ENCODE measurements around the gene SHROOM3.
A peak's percentile ranks its signal among the peaks of the same experiment; 100 is the strongest.

The SHROOM3 gene

GRCh38 chr4:76749355-76749754 is 314.3 kb downstream of the SHROOM3 start:
- no peaks in the 10 kb centered on the region for H3K27me3 ChIP-seq (ENCODE audit: control insufficient read depth in 1 of 2, insufficient read depth in 1 of 2, low read length in 2 of 2)
- H3K14ac ChIP-seq (ENCODE audit: low read length in 2 of 2): no peak overlapping the region
- 71% methylated on average over 3 of the region's 4 CpGs for WGBS
- no peak overlapping the region for H4K8ac ChIP-seq (ENCODE audit: low read length)
- no peak overlapping the region for H3K27ac ChIP-seq (ENCODE audit: low read length, poor library complexity, severe bottlenecking)
- H3K36me3 ChIP-seq (ENCODE audit: control insufficient read depth in 1 of 2, insufficient read depth in 2 of 2, low read depth in 1 of 2, low read length in 2 of 2): peaks cover 0 to 1% of the 10 kb centered on the region in 2 experiments
- no peak overlapping the region for H2BK15ac ChIP-seq (ENCODE audit: low read depth, poor library complexity, severe bottlenecking)
- H3K4me1 ChIP-seq (ENCODE audit: control insufficient read depth, insufficient read depth, low read depth, low read length): peaks cover 5% of the 10 kb centered on the region
- H2AFZ ChIP-seq (ENCODE audit: low read depth, low read length): no peak overlapping the region
- no peak overlapping the region for H4K91ac ChIP-seq (ENCODE audit: low read length)
- no peak overlapping the region for H3K4me3 ChIP-seq (ENCODE audit: insufficient read depth in 1 of 2, low read depth in 1 of 2, low read length in 2 of 2)
- no peak overlapping the region for H2BK5ac ChIP-seq (ENCODE audit: low read depth, low read length, poor library complexity, severe bottlenecking)
- H3K79me1 ChIP-seq (replicated peaks; ENCODE audit: low read length, poor library complexity, severe bottlenecking): peaks cover 4% of the 10 kb centered on the region
- H3K4ac ChIP-seq (ENCODE audit: low read depth in 1 of 2, low read length in 2 of 2): no peak overlapping the region
- no peak overlapping the region for H2BK120ac ChIP-seq (ENCODE audit: low read depth, low read length)
- no peak overlapping the region for H3K4me2 ChIP-seq (ENCODE audit: low read length, poor library complexity, severe bottlenecking)
- H3K18ac ChIP-seq (ENCODE audit: low read depth in 1 of 2, low read length in 2 of 2): peak overlapping the region in 1 of 2 experiments; percentile 13
- H2BK12ac ChIP-seq (ENCODE audit: low read length in 2 of 2): peak overlapping the region in 1 of 2 experiments; percentile 59
- H2AK5ac ChIP-seq (ENCODE audit: low read length, severe bottlenecking): no peak overlapping the region
- no peaks in the 10 kb centered on the region for H3K9me3 ChIP-seq (ENCODE audit: control insufficient read depth, low read length)
- no peak overlapping the region for H3K9ac ChIP-seq (ENCODE audit: low read length)
- no peak for DNase-seq
- no peak overlapping the region for H3K23ac ChIP-seq (ENCODE audit: low read length in 2 of 2)

- Histone ChIP-seq H3K4me2 (ENCODE audit: low read length, poor library complexity, severe bottlenecking) (no peak overlapping the region), H3K9me3 (ENCODE audit: control insufficient read depth, low read length) (no peaks in the 10 kb centered on the region), H2BK120ac (ENCODE audit: low read depth, low read length) (no peak overlapping the region), H3K4me3 (ENCODE audit: insufficient read depth in 1 of 2, low read depth in 1 of 2, low read length in 2 of 2) (no peak overlapping the region), H3K4ac (ENCODE audit: low read depth in 1 of 2, low read length in 2 of 2) (no peak overlapping the region), H3K27me3 (ENCODE audit: control insufficient read depth in 1 of 2, insufficient read depth in 1 of 2, low read length in 2 of 2) (no peaks in the 10 kb centered on the region), H2AK5ac (ENCODE audit: low read length, severe bottlenecking) (no peak overlapping the region), H3K36me3 (ENCODE audit: control insufficient read depth in 1 of 2, insufficient read depth in 2 of 2, low read depth in 1 of 2, low read length in 2 of 2) (peaks cover 0 to 7% of the 10 kb centered on the region in 2 experiments), H3K27ac (ENCODE audit: low read length, poor library complexity, severe bottlenecking) (peak overlapping the region; percentile 20), H4K8ac (ENCODE audit: low read length) (no peak overlapping the region), H2BK12ac (ENCODE audit: low read length in 2 of 2) (peak overlapping the region in 1 of 2 experiments; percentile 59), H3K23ac (ENCODE audit: low read length in 2 of 2) (no peak overlapping the region), H3K4me1 (ENCODE audit: control insufficient read depth, insufficient read depth, low read depth, low read length) (peaks cover 15% of the 10 kb centered on the region), H2BK5ac (ENCODE audit: low read depth, low read length, poor library complexity, severe bottlenecking) (no peak overlapping the region), H4K91ac (ENCODE audit: low read length) (no peak overlapping the region), H3K14ac (ENCODE audit: low read length in 2 of 2) (no peak overlapping the region), H3K9ac (ENCODE audit: low read length) (no peak overlapping the region), H2BK15ac (ENCODE audit: low read depth, poor library complexity, severe bottlenecking) (no peak overlapping the region), H2AFZ (ENCODE audit: low read depth, low read length) (no peak overlapping the region), H3K18ac (ENCODE audit: low read depth in 1 of 2, low read length in 2 of 2) (peak overlapping the region in 1 of 2 experiments; percentile 90), H3K79me1 (replicated peaks; ENCODE audit: low read length, poor library complexity, severe bottlenecking) (peaks cover 4% of the 10 kb centered on the region)
- WGBS: 48% methylated on average over 2 of the region's 3 CpGs
- DNase-seq: no peak
Measured at GRCh38 chr4:76750716-76751115, 315.7 kb downstream of the SHROOM3 start.

- Histone ChIP-seq H3K4me1 (ENCODE audit: control insufficient read depth, insufficient read depth, low read depth, low read length) (peaks cover 16% of the 10 kb centered on the region), H3K18ac (ENCODE audit: low read depth in 1 of 2, low read length in 2 of 2) (no peak overlapping the region), H2BK120ac (ENCODE audit: low read depth, low read length) (no peak overlapping the region), H3K79me1 (replicated peaks; ENCODE audit: low read length, poor library complexity, severe bottlenecking) (peaks cover 8% of the 10 kb centered on the region), H3K9ac (ENCODE audit: low read length) (no peak overlapping the region), H3K4me2 (ENCODE audit: low read length, poor library complexity, severe bottlenecking) (no peak overlapping the region), H2BK5ac (ENCODE audit: low read depth, low read length, poor library complexity, severe bottlenecking) (no peak overlapping the region), H4K8ac (ENCODE audit: low read length) (no peak overlapping the region), H3K27me3 (ENCODE audit: control insufficient read depth in 1 of 2, insufficient read depth in 1 of 2, low read length in 2 of 2) (no peaks in the 10 kb centered on the region), H3K4ac (ENCODE audit: low read depth in 1 of 2, low read length in 2 of 2) (no peak overlapping the region), H3K4me3 (ENCODE audit: insufficient read depth in 1 of 2, low read depth in 1 of 2, low read length in 2 of 2) (no peak overlapping the region), H2BK15ac (ENCODE audit: low read depth, poor library complexity, severe bottlenecking) (no peak overlapping the region), H4K91ac (ENCODE audit: low read length) (no peak overlapping the region), H3K27ac (ENCODE audit: low read length, poor library complexity, severe bottlenecking) (peak overlapping the region; percentile 15), H3K36me3 (ENCODE audit: control insufficient read depth in 1 of 2, insufficient read depth in 2 of 2, low read depth in 1 of 2, low read length in 2 of 2) (peaks cover 0 to 7% of the 10 kb centered on the region in 2 experiments), H3K14ac (ENCODE audit: low read length in 2 of 2) (no peak overlapping the region), H2AK5ac (ENCODE audit: low read length, severe bottlenecking) (peak overlapping the region; percentile 83), H3K23ac (ENCODE audit: low read length in 2 of 2) (no peak overlapping the region), H3K9me3 (ENCODE audit: control insufficient read depth, low read length) (no peaks in the 10 kb centered on the region), H2BK12ac (ENCODE audit: low read length in 2 of 2) (peak overlapping the region in 1 of 2 experiments; percentile 24), H2AFZ (ENCODE audit: low read depth, low read length) (no peak overlapping the region)
- no CpG with 5 or more reads among the region's 3 CpGs for WGBS
- no peak for DNase-seq
Measured at GRCh38 chr4:76751612-76752343, 316.7 kb downstream of the SHROOM3 start.

GRCh38 chr4:76752861-76753501 is 318.0 kb downstream of the SHROOM3 start:
- H3K27me3 ChIP-seq (ENCODE audit: control insufficient read depth in 1 of 2, insufficient read depth in 1 of 2, low read length in 2 of 2): no peaks in the 10 kb centered on the region
- H3K4me2 ChIP-seq (ENCODE audit: low read length, poor library complexity, severe bottlenecking): peak overlapping the region; percentile 65
- H2BK120ac ChIP-seq (ENCODE audit: low read depth, low read length): peak overlapping the region; percentile 39
- H2AK5ac ChIP-seq (ENCODE audit: low read length, severe bottlenecking): peak overlapping the region; percentile 71
- H3K18ac ChIP-seq (ENCODE audit: low read depth in 1 of 2, low read length in 2 of 2): peak overlapping the region; percentile 87 to 90
- H2BK5ac ChIP-seq (ENCODE audit: low read depth, low read length, poor library complexity, severe bottlenecking): peak overlapping the region; percentile 82
- H4K8ac ChIP-seq (ENCODE audit: low read length): peak overlapping the region; percentile 59
- peak overlapping the region; percentile 71 to 95 for H2BK12ac ChIP-seq (ENCODE audit: low read length in 2 of 2)
- no peak overlapping the region for H3K14ac ChIP-seq (ENCODE audit: low read length in 2 of 2)
- peaks cover 6% of the 10 kb centered on the region for H3K79me1 ChIP-seq (replicated peaks; ENCODE audit: low read length, poor library complexity, severe bottlenecking)
- H3K4ac ChIP-seq (ENCODE audit: low read depth in 1 of 2, low read length in 2 of 2): peak overlapping the region; percentile 84 to 92
- 6% methylated on average over 2 of the region's 3 CpGs for WGBS
- H3K4me3 ChIP-seq (ENCODE audit: insufficient read depth in 1 of 2, low read depth in 1 of 2, low read length in 2 of 2): peak overlapping the region in 1 of 2 experiments; percentile 33
- no peak overlapping the region for H2AFZ ChIP-seq (ENCODE audit: low read depth, low read length)
- DNase-seq: peak; percentile 98
- H3K4me1 ChIP-seq (ENCODE audit: control insufficient read depth, insufficient read depth, low read depth, low read length): peaks cover 20% of the 10 kb centered on the region
- peak overlapping the region; percentile 80 for H3K9ac ChIP-seq (ENCODE audit: low read length)
- peaks cover 0 to 9% of the 10 kb centered on the region in 2 experiments for H3K36me3 ChIP-seq (ENCODE audit: control insufficient read depth in 1 of 2, insufficient read depth in 2 of 2, low read depth in 1 of 2, low read length in 2 of 2)
- no peaks in the 10 kb centered on the region for H3K9me3 ChIP-seq (ENCODE audit: control insufficient read depth, low read length)
- peak overlapping the region; percentile 73 for H4K91ac ChIP-seq (ENCODE audit: low read length)
- no peak overlapping the region for H3K23ac ChIP-seq (ENCODE audit: low read length in 2 of 2)
- H3K27ac ChIP-seq (ENCODE audit: low read length, poor library complexity, severe bottlenecking): peak overlapping the region; percentile 93
- H2BK15ac ChIP-seq (ENCODE audit: low read depth, poor library complexity, severe bottlenecking): no peak overlapping the region
